ENCODE results near the gene MYLK. TPM values are rescaled to one million over a fixed set of nuclear protein-coding genes. Genes with fewer than 3 reads are reported as not detected.

MYLK gene
- total RNA-seq, 4 donors from 2014 or later: 24.6 to 47.0 (median 39.2) TPM

GRCh38 chr3:123798550-123798949 lies 85.6 kb downstream of the MYLK start:
- 73% methylated on average over 4 of the region's 4 CpGs for WGBS
- Histone ChIP-seq H3K27me3 (no peaks in the 10 kb centered on the region), H3K9me3 (no peaks in the 10 kb centered on the region), H3K27ac (no peak overlapping the region), H3K4me1 (peaks cover 10% of the 10 kb centered on the region), H3K4me3 (no peak overlapping the region), H3K36me3 (no peaks in the 10 kb centered on the region)
- TF ChIP-seq CTCF (IDR thresholded peaks at IDR 0.05) (no peak), POLR2AphosphoS5 (IDR thresholded peaks at IDR 0.05) (no peak), EP300 (IDR thresholded peaks at IDR 0.05) (no peak), POLR2A (IDR thresholded peaks at IDR 0.05) (no peak)
- no peak for DNase-seq (ENCODE audit: low spot score in 2 of 2)

- no peaks in the 10 kb centered on the region for H3K27me3 ChIP-seq
- WGBS: 77% methylated on average over 4 of the region's 4 CpGs
Measured at GRCh38 chr3:123795471-123796251, 88.5 kb downstream of the MYLK start.

GRCh38 chr3:123793425-123793824 lies 90.7 kb downstream of the MYLK start:
- no peak for TF ChIP-seq EP300 (IDR thresholded peaks at IDR 0.05)
- TF ChIP-seq CTCF (IDR thresholded peaks at IDR 0.05): no peak
- no peak for TF ChIP-seq POLR2AphosphoS5 (IDR thresholded peaks at IDR 0.05)
- TF ChIP-seq POLR2A (IDR thresholded peaks at IDR 0.05): no peak
- Histone ChIP-seq H3K27me3 (no peaks in the 10 kb centered on the region), H3K36me3 (no peaks in the 10 kb centered on the region), H3K9me3 (no peaks in the 10 kb centered on the region), H3K4me1 (no peaks in the 10 kb centered on the region), H3K27ac (no peak overlapping the region), H3K4me3 (no peak overlapping the region)
- 89% methylated on average over 9 of the region's 9 CpGs for WGBS
- DNase-seq (ENCODE audit: low spot score in 2 of 2): no peak

More at GRCh38 chr3:123795471-123796251, 88.5 kb downstream of the MYLK start:
- TF ChIP-seq CTCF (IDR thresholded peaks at IDR 0.05) (no peak), POLR2AphosphoS5 (IDR thresholded peaks at IDR 0.05) (no peak), POLR2A (IDR thresholded peaks at IDR 0.05) (no peak), EP300 (IDR thresholded peaks at IDR 0.05) (no peak)
- no peak for DNase-seq (ENCODE audit: low spot score in 2 of 2)
- Histone ChIP-seq H3K4me1 (peaks cover 10% of the 10 kb centered on the region), H3K9me3 (no peaks in the 10 kb centered on the region), H3K36me3 (no peaks in the 10 kb centered on the region), H3K27ac (no peak overlapping the region), H3K4me3 (no peak overlapping the region)

- Histone ChIP-seq H3K27me3 (no peaks in the 10 kb centered on the region), H3K27ac (no peak overlapping the region), H3K36me3 (no peaks in the 10 kb centered on the region), H3K4me1 (no peaks in the 10 kb centered on the region), H3K9me3 (no peaks in the 10 kb centered on the region), H3K4me3 (no peak overlapping the region)
- DNase-seq (ENCODE audit: low spot score in 2 of 2): no peak
- TF ChIP-seq CTCF (IDR thresholded peaks at IDR 0.05): no peak
- no peak for TF ChIP-seq POLR2AphosphoS5 (IDR thresholded peaks at IDR 0.05)
- TF ChIP-seq POLR2A (IDR thresholded peaks at IDR 0.05): no peak
- TF ChIP-seq EP300 (IDR thresholded peaks at IDR 0.05): no peak
- 93% methylated on average over 6 of the region's 6 CpGs for WGBS
Measured at GRCh38 chr3:123792473-123793201, 91.5 kb downstream of the MYLK start.

GRCh38 chr3:123791898-123792297 lies 92.2 kb downstream of the MYLK start:
- 65% methylated on average over 3 of the region's 3 CpGs for WGBS
- Histone ChIP-seq H3K36me3 (no peaks in the 10 kb centered on the region), H3K4me1 (no peaks in the 10 kb centered on the region), H3K27me3 (no peaks in the 10 kb centered on the region), H3K27ac (no peak overlapping the region), H3K4me3 (no peak overlapping the region), H3K9me3 (no peaks in the 10 kb centered on the region)
- no peak for DNase-seq (ENCODE audit: low spot score in 2 of 2)
- TF ChIP-seq POLR2A (IDR thresholded peaks at IDR 0.05) (no peak), CTCF (IDR thresholded peaks at IDR 0.05) (no peak), EP300 (IDR thresholded peaks at IDR 0.05) (no peak), POLR2AphosphoS5 (IDR thresholded peaks at IDR 0.05) (no peak)

Measured in suprapubic skin (tissue), 4 donors.